ENCODE measurements around the gene CDKAL1.

Gene CDKAL1

DNA sequence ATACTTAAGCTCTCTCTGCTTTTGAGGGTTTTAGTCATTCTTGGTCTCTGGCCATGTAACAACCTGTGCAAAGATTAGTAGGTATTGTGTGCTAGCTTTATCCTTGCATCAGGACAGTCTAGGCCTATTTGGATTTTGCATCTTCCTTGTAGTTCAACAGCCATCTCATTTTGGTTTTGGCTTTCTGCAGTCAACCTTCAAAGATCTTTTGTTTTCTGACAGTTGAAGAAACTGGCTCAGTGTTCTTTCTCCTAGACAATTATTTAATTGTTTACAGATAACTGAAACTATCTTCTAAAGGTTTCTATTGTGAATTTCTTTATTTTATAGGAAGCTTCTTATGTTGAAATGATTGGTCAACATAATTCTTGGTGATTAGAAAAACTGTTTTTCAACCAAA is 307.5 kb downstream of the CDKAL1 start:
- DNase-seq (ENCODE audit: low spot score): peak; percentile 79

DNA sequence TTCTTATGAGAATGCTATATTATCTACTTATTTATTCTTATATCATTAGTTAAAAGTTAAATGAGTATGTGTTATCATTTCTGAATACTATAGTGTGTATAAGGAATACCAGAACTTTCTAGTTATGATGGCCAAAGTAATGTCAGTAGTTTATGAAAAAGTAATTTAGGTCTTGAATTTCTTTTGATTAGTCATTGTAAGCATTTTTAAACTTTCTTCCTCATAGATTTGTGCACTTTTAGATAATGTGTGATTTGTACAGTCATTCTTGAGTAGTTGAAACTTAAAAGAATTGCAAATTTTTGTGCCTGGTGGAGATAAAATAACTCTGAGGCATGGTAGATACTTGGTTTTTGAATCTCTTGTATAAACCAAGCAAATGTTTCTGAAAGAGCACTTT is 311.3 kb downstream of the CDKAL1 start:
- DNase-seq (ENCODE audit: low spot score): no peak

DNA sequence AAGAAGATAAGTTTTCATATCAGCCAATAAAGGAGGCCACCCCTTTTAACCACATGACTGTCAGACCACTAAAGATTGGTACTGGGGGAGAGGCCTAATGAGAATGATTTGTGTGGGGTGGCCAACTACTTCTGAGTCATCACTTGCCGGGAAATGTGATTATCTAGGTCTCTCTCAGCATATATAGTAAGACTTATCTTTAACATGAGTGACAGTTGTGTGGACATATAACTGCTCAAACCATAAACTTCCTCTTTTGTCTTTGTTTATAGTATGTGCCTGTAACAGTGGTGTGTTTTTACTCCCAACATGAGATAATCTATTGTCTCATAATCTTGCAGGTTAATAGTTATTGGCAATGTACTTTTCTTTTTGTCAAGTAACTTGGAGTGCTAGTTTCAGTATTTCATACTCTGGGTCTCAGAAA is 312.4 kb downstream of the CDKAL1 start:
- no peak for DNase-seq (ENCODE audit: low spot score)

DNA sequence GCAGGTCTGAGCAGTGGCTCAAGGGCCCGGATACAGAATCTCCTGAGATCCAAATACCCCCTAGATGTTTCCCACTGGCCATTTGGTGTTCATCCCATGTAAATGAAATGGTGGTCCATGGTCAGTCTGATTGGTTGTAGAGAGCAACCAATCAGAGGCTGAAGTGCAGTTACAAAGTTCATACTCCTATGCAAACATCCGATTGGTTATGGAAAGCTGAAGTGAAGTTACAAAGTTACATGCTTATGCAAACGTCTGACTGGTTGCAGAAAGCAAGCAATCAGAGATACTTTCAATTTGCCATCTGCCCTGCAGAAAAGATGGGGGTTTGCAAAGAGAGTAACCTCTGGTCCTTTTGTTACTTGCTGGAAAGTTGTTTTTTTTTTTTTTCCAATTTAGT is 313.6 kb downstream of the CDKAL1 start:
- no peak for DNase-seq (ENCODE audit: low spot score)

DNA sequence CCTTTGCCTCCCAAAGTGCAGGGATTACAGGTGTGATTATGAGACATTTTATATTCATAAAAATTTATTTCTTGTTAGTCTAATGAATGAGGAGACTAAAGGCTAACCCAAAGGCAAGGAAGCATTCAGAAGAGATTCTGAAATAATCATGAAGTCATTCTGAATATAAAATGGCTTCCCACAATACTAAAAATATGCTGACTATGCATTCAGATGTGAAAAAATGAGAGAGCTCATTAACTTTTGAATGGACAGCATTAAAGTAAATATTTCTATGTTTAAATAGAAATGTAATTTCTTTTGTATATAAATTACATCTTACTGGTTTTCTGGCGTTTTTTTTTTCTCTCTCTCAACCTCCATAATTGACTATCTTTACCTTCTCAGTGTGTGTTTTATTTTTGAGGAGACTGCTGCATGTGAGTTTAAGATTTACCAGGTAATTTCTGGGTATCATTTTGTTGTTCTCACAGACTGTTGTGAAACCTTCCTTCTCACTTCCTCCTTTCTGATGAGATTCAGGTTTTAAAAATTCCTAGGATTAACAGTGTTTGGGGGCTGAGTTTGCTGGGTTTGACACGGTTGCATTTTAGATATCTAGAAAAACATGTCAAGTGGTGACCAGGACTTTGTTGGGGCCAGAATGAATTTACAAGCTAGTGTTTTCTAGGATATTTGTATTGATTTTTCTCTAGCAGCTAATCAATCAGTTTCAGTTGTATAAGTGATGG is 316.6 kb downstream of the CDKAL1 start:
- no peak for DNase-seq (ENCODE audit: low spot score)

DNA sequence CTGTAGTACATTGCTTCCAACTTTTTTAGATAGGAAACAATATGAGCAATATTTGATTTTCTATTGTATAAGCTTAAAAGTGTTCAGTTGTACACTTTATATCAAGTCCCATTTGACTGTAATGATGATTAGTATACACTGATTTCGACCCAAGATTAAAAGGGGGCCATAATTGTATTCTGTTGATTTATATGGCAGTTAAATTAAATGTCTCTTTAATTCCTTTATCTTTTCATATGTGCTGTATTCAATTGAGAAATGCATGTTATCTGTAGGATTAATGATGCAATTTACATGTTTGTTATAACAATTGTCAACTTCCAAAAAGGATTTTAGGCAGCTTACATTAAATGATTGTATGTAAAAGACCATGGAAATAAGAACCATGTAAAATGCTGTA is 317.5 kb downstream of the CDKAL1 start:
- no peak for DNase-seq (ENCODE audit: low spot score)

DNA sequence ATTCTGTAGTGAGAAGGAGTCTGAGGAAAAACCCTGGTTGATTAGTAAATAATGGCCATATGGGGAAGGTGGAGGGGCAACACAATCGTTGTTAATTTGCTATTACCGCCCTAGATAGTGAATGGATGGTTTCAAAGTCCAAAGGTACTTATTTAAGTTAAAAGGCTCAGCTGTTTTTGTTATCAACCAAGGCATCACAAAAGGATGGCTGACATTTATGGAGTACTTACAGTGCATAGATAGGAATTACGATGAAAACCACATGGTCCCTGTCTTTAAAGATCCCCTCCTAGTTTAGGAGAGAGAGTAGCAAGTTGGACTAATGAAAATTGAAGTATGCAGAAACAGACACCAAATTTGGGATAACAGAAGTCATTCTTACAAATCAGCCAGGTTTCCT is 319.6 kb downstream of the CDKAL1 start:
- no peak for DNase-seq (ENCODE audit: low spot score)

DNA sequence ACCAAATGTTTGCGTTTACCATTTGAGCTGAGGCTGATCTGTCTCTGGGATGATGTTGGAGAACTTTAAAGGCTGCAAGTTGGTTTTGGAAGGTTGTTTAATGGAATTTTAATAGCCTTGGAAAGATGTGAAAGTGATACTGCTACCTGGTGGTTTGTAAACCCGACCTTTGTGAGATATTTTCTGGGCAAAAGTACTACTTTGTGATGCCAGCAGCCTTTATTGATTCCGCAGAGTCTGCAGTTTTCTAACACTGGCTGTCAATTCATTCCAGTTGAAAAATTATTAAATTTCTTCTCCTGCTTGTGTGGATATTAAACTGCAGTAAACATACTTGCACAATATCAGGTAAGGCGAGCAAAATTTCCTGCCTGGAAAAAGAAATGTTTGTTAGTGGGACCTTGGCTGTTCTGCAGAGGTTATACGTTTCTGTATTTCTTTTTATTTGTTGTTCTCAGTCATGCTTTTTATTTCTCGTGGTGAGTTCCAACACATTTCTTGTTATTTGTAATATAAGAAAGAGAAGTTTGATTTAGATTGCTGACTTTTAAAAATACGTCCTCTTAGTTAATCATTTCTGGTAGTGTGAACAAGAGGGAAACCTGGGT is 322.5 kb downstream of the CDKAL1 start:
- DNase-seq (ENCODE audit: low spot score): no peak

DNA sequence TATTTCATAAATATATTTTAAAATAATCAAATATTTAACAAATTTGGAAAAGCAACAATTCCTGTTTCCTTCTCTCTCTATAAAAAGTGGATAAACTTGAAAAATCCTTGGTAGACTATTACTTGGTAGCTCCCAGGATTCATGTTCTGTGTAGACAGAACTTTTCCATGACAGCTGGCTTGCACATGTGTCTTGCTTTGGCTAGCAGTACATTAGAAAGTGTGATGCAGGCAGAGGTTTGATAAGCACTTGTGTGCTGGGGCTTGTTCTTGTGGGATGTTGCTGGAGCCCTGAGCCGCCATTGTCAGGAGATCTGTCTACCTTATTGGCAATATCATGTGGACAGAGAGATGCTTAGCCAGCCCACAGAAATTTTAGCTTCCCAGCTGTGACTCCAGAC is 327.2 kb downstream of the CDKAL1 start:
- no peak for DNase-seq (ENCODE audit: low spot score)

DNA sequence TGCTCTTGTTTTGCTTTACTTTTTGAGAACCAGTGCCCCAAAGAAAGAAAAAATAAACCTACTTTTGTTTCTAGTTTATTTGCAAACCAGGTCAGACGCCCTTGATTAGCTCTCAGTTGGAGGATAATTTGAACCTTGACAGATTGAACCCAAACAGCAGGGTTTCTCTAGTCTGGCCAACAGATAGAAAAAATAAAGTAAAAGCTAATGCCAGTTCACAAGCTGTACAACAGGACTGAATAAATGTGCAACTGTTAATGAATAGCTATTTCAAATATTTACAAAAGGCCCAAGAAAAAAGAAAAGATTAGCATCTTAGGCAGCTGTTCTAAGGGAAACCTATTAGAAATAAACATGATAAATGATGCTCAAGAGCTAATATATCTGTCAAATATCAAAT is 331.8 kb downstream of the CDKAL1 start:
- DNase-seq (ENCODE audit: low spot score): no peak

DNA sequence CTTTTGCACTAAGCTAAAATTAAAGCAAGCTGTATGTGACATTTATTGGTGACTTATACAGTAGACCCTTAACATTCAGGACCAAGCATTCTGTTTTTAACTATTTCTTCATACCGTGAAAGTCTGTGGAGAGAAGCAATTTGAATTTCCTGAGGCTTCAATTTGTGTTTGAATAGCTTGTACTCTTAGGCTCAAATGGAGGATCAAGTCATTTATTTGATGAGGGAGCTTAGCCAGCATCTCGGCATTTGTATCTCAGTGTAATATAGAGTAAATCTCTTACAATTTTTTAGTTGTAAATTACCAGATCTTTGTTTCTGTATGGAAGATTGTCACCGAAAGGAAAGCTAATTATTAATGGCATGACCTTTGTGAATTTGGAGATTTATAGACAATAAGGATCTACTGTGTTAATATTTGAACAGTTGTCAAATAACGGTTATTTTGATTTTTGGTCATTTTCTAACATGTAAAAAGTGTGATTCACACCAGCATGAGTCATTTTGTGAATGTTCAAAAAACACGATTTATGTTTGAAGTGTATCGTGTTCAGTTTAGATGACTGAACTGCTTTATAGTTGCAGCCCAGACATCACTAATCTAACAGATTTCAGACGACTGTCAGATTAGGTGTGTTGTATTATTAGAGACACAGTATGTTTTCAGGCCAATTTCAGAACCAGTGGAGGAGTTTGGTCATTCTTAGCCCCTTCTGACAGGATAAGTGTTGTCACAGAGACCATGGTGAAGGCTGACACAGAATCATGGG is 332.9 kb downstream of the CDKAL1 start:
- no peak for DNase-seq (ENCODE audit: low spot score)

DNA sequence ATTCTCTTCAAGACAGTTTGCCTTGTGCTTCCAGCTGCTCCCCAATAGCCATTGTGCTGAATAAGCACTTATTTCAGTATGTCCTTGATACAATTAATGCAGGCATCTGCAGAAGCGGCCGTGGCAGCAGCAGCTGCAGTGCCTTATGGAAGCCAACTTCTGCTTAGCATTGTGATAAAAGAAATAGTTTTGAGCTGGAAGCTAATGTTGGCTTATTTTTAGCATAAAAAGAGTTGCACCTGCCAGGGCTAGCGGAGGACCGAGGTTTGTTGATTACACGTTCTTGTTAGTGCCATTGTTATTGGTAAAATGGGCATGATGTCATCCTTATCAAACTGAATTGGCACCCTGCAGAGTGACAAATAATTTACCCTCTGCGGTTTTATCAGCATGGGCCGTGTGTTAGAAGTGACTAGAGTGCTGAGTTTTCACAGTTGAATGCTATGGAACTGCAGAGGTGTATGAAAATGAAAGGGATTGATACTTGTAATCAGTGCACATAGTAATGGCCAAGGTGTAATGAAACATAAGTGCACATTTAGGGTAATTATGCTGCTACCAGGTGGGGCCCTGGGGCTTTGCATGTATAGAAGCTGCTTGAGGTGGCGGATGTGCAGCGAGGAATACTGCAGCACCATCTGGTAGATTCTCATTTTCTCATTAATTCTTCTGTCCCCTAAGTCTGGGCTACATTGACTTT is 334.3 kb downstream of the CDKAL1 start:
- DNase-seq (ENCODE audit: low spot score): no peak

DNA sequence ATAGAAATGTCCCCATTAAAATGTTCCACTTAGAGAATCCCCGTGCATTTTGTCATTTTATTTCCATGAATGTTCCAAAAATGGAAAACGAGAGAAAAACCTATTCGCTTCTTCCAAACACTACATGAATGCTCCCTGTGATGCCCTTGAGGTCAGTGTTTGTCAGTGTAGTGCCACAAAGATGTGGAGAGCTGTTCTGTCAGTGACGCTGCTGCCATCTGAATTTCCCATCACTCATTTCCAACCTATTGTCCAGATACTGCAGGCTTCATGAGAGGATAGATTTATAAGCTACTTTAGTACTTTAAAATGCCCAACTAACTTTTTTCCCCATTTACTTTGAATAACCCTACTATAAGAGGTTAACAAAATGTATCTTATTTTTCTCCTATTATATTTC is 335.8 kb downstream of the CDKAL1 start:
- peak; percentile 24 for DNase-seq (ENCODE audit: low spot score)

DNA sequence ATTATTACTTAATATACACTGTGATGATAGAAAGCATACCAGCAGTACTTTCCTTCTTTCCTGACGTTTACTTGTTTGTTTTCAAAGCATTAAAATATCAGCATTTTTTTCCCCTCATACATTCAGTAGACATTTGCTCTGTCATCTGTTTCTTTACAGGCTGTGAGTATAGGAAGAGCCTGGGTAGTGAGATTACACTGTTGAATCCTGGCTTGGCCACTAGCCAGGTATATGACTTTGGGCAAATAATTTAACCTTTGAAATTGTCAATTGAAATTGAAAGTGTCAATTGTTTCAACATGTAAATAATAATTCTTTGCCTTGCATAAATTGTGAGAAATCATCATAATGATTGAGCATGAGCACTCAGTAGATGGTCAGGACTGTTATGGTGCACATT is 336.2 kb downstream of the CDKAL1 start:
- no peak for DNase-seq (ENCODE audit: low spot score)

DNA sequence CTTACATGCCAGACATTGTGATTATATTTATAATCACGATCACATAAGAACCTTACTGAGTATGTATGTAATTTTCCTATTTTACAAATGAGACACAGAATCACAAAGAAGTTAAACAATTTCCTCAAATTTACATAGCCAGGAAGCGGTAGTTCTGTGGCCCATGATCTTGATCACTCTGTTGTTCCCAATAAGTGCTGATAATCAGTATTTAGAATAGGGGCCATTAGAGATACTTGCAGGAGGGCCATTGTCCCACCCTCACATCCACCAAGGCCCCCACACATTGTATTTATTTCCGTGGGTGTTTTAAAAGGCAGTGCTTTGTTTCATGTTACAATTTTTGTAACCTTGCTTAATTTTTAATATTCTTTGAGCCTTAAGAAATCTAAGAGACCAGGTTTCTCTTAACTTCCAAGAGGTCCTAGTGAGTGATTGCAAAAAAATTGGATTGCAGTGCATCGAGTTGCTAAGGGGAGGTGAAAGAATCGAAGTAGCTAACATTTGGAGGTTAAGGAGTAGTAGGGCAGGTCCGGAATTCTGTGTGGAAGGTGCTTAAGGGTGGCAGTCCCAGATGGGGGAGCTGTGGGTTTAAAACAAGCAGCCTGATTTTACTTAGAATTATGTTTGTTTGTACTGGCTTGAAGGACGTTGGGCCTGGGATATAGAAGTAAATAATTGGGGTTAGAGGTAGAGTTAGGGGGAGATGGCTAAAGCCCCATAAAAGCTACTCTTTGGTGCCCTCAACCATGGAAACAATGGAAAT is 339.4 kb downstream of the CDKAL1 start:
- no peak for DNase-seq (ENCODE audit: low spot score)

DNA sequence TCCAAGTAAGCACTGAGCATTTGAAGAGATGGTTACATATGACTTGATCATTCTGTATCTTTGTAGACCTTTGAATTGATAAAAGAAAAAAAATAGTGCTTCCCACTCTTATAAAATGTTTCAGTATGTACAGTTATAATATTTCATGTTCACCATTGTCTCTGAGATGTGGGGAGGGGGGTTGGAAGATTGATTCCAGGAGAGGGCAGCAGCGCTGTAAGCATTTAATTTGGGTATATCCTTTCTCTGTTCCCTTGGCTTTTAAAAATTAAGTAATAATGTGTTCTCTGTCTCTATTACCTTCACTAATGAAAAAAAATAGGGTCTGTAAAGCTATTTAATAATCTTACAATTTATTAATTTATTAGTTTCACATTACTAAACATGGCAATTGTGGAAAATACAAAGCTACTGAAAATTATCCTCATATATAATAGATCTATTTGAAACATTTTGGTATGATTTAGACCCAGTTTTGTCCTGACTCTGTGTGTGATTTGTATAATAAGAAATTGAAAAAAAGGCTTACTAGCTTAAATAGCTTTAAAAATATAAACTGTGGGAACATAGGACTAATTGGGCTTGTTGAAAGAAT is 341.2 kb downstream of the CDKAL1 start:
- DNase-seq (ENCODE audit: low spot score): no peak

DNA sequence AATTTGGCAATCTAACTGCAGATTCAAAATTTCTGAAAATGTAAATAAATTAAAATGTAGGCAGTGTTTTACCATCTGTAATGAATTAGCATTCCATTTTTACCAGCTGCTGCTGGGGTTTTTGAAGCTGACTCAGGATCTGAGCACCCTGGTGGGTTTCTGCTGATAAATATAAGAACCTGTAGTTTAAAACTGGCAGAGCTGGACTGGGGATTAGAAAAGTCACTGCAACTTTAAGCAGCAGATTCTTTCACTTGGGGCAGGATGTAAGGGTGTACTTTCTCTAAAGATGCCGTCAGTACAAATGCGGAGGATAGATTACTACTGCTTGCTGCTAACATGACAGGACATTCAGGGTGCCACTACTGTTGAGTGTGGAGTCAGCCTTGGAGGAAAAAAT is 341.8 kb downstream of the CDKAL1 start:
- DNase-seq (ENCODE audit: low spot score): no peak

DNA sequence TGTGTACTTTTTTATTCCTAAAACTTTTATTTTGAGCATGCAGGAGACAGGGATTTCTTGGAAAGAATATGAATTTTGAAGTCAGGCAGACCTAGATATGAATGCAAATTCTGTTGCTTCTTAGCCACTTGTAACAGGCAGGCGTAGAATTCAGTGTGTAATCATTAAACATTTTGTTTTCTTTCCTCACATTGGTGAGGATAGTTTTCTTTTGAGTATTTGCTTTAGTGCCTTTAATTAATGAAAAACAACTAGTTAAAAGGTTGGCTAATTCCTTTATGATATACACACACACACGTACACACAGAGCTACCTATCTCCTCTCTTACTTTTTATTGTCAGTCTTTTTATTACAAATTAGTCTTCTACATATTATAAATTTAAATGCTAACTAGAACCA is 342.3 kb downstream of the CDKAL1 start:
- no peak for DNase-seq (ENCODE audit: low spot score)

DNA sequence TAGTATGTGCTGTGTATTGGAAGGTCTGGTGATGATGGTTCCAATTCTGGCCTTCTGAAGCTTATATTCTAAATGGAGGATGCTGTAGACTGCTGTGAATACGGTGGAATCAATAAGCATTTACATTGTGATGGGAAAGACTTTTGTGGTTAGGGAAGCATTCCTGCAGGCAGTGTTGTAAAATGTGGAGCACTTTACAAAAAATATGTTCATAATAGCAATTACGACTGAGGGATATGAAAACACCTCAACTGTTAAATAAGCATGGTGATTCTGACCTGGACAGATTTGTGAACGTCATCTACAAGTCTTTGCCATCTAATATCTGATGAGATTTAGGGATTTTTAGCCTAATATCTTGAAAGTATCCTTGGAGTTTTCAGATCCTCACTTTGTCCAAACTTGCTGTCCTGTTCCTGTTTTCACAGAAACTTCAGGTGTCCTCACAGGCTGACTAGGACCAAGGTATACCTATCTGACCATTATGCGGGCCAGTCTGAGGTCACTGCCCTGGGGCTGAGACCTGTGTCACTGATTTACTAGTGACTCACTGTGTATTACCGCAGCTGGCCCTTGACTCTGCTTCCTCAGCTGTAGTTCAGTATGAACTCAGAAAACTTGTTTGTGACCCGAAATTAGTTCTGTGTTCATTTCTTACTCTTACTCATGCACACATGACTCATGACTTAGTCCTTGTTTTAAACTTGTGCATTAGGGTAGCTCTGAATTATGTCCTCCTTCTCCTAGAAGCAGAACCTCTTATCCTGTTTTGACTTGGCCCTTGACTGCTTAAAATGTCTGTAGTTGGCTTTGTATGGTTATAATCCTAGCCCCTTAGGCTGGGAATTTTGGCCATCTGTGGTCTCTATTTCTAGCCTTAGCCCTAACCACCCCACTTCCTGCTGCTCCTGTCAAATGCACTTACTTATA is 343.0 kb downstream of the CDKAL1 start:
- no peak for DNase-seq (ENCODE audit: low spot score)

DNA sequence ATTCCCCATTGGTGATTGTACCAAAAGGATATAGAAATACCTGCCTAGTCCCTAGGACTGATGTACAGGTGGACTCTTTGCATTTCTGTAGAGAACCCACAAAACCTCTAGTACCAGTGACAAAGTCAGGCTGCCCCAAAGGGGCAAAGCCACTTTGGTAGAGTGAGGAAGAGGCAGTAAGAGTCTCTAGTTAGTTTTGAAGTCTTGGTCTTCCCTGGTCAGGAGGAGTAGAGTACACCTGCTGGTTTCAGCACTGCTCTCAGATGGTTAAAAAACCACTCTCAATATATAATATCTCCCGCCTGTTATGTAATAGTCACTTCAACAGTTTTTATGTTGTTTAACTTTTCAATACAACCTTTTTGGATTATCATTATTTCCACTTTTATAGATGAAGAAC is 344.9 kb downstream of the CDKAL1 start:
- no peak for DNase-seq (ENCODE audit: low spot score)
